ENCODE results near the gene EMID1. TPM values are rescaled to one million over a fixed set of nuclear protein-coding genes. Genes with fewer than 3 reads are reported as not detected.

EMID1 gene
- total and polyA plus RNA-seq, 2 donors from 2014 or later, result 9.6 to 25.5 TPM

DNA sequence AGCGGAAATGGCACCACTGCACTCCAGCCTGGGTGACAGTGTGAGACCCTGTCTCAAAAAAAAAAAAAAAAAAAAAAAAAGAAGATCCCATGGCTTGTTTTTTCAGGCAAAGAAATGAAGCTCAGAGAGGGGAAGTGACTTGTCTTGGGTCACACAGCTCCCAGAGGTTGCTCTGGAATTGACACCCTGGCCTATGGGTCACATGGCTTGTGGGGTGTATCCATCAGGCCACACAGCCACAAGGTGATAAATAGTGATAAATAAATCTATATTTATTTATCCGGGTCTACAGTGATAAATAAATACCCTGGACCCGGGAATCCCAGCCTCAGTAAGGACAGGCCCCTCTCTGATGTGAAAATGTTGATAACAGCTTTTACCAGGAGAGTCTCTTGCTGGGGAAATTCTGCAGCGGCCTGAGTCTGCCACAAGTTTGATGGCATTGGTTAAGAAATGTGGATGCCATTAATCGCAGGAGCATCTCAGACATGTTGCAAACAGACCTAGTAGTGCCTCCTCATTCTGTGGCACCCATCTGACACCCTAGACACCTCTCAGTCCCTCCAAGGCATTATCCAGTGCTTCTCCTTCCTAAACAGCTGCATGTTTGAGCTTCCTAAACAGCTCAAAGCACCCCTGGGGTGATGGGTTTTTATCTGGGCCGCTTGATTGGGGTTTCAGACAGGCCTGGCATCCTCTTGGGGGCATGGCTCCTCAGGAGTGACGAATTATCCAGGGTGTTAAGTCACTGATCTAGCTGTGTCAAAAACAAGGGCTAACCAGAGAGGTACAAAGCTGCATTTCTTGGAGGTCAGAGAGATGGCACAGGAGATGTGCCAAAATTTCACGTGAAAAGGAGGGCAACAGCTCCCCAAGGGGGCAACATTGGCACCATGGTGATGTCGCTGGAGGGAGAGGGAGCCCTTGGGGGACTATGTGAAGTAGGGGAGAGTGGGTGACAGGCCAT lies 1.9 kb upstream of the EMID1 start:
- TF ChIP-seq, protein P1, sequence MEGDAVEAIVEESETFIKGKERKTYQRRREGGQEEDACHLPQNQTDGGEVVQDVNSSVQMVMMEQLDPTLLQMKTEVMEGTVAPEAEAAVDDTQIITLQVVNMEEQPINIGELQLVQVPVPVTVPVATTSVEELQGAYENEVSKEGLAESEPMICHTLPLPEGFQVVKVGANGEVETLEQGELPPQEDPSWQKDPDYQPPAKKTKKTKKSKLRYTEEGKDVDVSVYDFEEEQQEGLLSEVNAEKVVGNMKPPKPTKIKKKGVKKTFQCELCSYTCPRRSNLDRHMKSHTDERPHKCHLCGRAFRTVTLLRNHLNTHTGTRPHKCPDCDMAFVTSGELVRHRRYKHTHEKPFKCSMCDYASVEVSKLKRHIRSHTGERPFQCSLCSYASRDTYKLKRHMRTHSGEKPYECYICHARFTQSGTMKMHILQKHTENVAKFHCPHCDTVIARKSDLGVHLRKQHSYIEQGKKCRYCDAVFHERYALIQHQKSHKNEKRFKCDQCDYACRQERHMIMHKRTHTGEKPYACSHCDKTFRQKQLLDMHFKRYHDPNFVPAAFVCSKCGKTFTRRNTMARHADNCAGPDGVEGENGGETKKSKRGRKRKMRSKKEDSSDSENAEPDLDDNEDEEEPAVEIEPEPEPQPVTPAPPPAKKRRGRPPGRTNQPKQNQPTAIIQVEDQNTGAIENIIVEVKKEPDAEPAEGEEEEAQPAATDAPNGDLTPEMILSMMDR (IDR thresholded peaks at IDR 0.05; ENCODE audit: borderline replicate concordance, extremely low read depth, insufficient read depth), result no peak
- no peak overlapping the region for H3K4me3 ChIP-seq (ENCODE audit: low read length in 3 of 3)
- FAIRE-seq (no peak), DNase-seq (no peak)
- H3K4me1 ChIP-seq (ENCODE audit: control insufficient read depth in 2 of 3, insufficient read depth in 2 of 3, low read depth in 1 of 3, low read length in 3 of 3), result peaks cover 0 to 38% (median 7%) of the 10 kb centered on the region in 3 donors
- peak overlapping the region in 1 of 2 donors; percentile 60 for H3K27ac ChIP-seq (ENCODE audit: low read depth in 2 of 2, low read length in 2 of 2)
- H3K27me3 ChIP-seq (ENCODE audit: control insufficient read depth, insufficient read depth, low read length), result no peaks in the 10 kb centered on the region
- H3K36me3 ChIP-seq (ENCODE audit: control insufficient read depth in 2 of 3, insufficient read depth in 3 of 3, low read length in 3 of 3), result no peaks in the 10 kb centered on the region
- intact Hi-C loops (cut with DNase I), result no loop called here
- H3K9me3 ChIP-seq (ENCODE audit: control insufficient read depth in 2 of 3, insufficient read depth in 1 of 3, low read length in 3 of 3), result no peaks in the 10 kb centered on the region
- H3K9ac ChIP-seq (ENCODE audit: low read length in 3 of 3), result peak overlapping the region in 1 of 3 donors; percentile 24

DNA sequence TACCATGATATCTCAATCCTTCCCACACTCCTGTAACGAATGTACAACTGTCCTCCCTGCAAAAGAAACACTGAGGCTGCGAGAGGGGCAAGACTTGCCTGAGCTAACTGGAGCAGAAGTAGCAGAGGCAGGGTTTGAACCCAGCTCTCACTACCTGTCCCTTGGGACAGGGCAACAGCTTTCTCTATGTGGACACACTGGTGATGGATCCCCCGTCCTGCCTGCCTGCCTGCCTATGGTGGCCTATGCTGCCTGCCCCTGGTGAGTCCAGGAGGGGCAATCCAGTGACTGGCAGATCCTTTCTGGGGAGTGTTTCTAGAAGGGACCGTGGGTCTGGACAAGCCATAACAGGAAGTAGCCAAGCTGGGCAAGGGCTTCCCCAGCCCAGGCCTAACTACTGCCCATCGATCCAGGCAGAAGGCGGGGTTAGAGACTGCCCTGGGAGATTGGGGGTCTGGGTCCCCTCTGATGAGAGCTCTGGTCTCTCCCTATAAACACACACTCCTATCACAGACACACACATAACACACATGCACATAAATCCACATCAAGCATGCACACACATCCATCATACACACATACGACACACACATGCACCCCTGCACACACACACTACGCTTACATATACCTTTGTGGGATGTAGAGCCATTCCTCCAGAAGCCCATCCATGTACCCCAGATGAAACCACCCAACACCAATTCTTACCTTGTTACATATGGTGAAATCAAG lies 1.1 kb upstream of the EMID1 start:
- Histone ChIP-seq H3K27ac (ENCODE audit: low read depth in 2 of 2, low read length in 2 of 2) (peak overlapping the region in 1 of 2 donors; percentile 60), H3K27me3 (ENCODE audit: control insufficient read depth, insufficient read depth, low read length) (no peaks in the 10 kb centered on the region), H3K36me3 (ENCODE audit: control insufficient read depth in 2 of 3, insufficient read depth in 3 of 3, low read length in 3 of 3) (no peaks in the 10 kb centered on the region), H3K9ac (ENCODE audit: low read length in 3 of 3) (peak overlapping the region in 2 of 3 donors; percentile 0 to 24), H3K4me3 (ENCODE audit: low read length in 3 of 3) (peak overlapping the region in 1 of 3 donors; percentile 51), H3K9me3 (ENCODE audit: control insufficient read depth in 2 of 3, insufficient read depth in 1 of 3, low read length in 3 of 3) (no peaks in the 10 kb centered on the region), H3K4me1 (ENCODE audit: control insufficient read depth in 2 of 3, insufficient read depth in 2 of 3, low read depth in 1 of 3, low read length in 3 of 3) (peaks cover 0 to 44% (median 7%) of the 10 kb centered on the region in 3 donors)
- DNase-seq (peak in 1 of 5 donors; percentile 50), FAIRE-seq (no peak)
- intact Hi-C loops (cut with DNase I), result no loop called here
- TF ChIP-seq, protein P1 (IDR thresholded peaks at IDR 0.05; ENCODE audit: borderline replicate concordance, extremely low read depth, insufficient read depth), result no peak

GRCh38 chr22:29205252-29205593 lies 473 bp upstream of the EMID1 start:
- no peaks in the 10 kb centered on the region for H3K36me3 ChIP-seq (ENCODE audit: control insufficient read depth in 2 of 3, insufficient read depth in 3 of 3, low read length in 3 of 3)
- no peaks in the 10 kb centered on the region for H3K27me3 ChIP-seq (ENCODE audit: control insufficient read depth, insufficient read depth, low read length)
- peak overlapping the region in 2 of 3 donors; percentile 26 to 51 for H3K4me3 ChIP-seq (ENCODE audit: low read length in 3 of 3)
- peaks cover 0 to 42% (median 7%) of the 10 kb centered on the region in 3 donors for H3K4me1 ChIP-seq (ENCODE audit: control insufficient read depth in 2 of 3, insufficient read depth in 2 of 3, low read depth in 1 of 3, low read length in 3 of 3)
- H3K9ac ChIP-seq (ENCODE audit: low read length in 3 of 3), result peak overlapping the region in 1 of 3 donors; percentile 0
- H3K9me3 ChIP-seq (ENCODE audit: control insufficient read depth in 2 of 3, insufficient read depth in 1 of 3, low read length in 3 of 3), result no peaks in the 10 kb centered on the region
- no peak for FAIRE-seq
- peak overlapping the region; percentile 51 to 77 for H3K27ac ChIP-seq (ENCODE audit: low read depth in 2 of 2, low read length in 2 of 2)
- TF ChIP-seq, protein P1 (IDR thresholded peaks at IDR 0.05; ENCODE audit: borderline replicate concordance, extremely low read depth, insufficient read depth), result no peak
- intact Hi-C loops (cut with DNase I), result no loop called here
- no peak for DNase-seq

Measured in kidney (tissue), 14 donors.